PC-9 (cell line): Measurements from ENCODE around the gene TENT4A.

Experiments used
- EZH2 ChIP-seq: fragments of 200-600 bp; sonication (generic); IDR thresholded peaks from 2 replicates; pipeline ENCODE4 v1.8.0; 2017; ENCODE audit warnings: antibody characterized with exemption, low read depth
- TF ChIP-seq, protein P1 (sequence below): fragments of 200-600 bp; sonication (generic); conservative IDR thresholded peaks from 2 replicates; pipeline ENCODE4 v1.6.1; 2017; ENCODE audit warnings: mixed run types, antibody characterized with exemption, mild to moderate bottlenecking, moderate library complexity

DNA sequence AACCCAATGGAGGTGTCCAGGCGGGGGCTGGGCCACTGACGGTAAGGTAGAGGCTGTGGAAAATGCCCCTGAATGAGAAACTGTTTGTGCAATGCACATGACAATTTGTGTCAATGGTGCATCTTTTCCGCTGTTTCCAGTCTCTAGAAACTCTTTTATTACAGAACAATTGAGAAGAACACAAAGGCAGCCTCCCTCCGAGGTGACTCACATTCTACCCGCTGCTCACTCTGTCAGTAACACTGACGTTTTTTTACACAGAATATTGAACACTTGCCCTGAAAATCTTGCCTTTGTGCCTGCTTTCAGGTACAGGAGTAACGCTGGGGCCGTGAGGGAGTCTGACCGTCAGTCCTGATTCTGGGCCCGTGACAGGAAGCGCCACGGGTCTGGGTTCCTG lies 11.7 kb upstream of the TENT4A start:
- TF ChIP-seq, protein P1, sequence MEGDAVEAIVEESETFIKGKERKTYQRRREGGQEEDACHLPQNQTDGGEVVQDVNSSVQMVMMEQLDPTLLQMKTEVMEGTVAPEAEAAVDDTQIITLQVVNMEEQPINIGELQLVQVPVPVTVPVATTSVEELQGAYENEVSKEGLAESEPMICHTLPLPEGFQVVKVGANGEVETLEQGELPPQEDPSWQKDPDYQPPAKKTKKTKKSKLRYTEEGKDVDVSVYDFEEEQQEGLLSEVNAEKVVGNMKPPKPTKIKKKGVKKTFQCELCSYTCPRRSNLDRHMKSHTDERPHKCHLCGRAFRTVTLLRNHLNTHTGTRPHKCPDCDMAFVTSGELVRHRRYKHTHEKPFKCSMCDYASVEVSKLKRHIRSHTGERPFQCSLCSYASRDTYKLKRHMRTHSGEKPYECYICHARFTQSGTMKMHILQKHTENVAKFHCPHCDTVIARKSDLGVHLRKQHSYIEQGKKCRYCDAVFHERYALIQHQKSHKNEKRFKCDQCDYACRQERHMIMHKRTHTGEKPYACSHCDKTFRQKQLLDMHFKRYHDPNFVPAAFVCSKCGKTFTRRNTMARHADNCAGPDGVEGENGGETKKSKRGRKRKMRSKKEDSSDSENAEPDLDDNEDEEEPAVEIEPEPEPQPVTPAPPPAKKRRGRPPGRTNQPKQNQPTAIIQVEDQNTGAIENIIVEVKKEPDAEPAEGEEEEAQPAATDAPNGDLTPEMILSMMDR, result no peak
- TF ChIP-seq EZH2, result no peak
